Neuronal stem cell (in vitro differentiated cells): ENCODE data around the gene VANGL1.

Experiments
- DNase-seq: peaks from one replicate; pipeline ENCODE4 v3.0.0-alpha.2; 2013; ENCODE audit warnings: low spot score
- H2AFZ ChIP-seq: one replicate; pipeline ENCODE4 v1.6.1; 2013; ENCODE audit warnings: mild to moderate bottlenecking, low read length, inconsistent platforms
- H2AK5ac ChIP-seq: 2 replicates; pipeline ENCODE4 v1.6.1; 2013; ENCODE audit warnings: low read depth, mild to moderate bottlenecking, inconsistent platforms, low read length, moderate library complexity, mixed read lengths
- H2BK120ac ChIP-seq: 2 replicates; pipeline ENCODE4 v1.6.1; 2013; ENCODE audit warnings: low read depth, mild to moderate bottlenecking, inconsistent platforms, low read length, moderate library complexity, mixed read lengths
- H2BK12ac ChIP-seq: one replicate; pipeline ENCODE4 v1.6.1; 2013; ENCODE audit warnings: low read length, inconsistent platforms
- H2BK15ac ChIP-seq: 2 replicates; pipeline ENCODE4 v1.6.1; 2013; ENCODE audit warnings: mild to moderate bottlenecking, low read length, inconsistent platforms, mixed read lengths
- H2BK5ac ChIP-seq: one replicate; pipeline ENCODE4 v1.6.1; 2013; ENCODE audit warnings: inconsistent platforms, mild to moderate bottlenecking, low read length, moderate library complexity
- H3K14ac ChIP-seq: one replicate; pipeline ENCODE4 v1.6.1; 2013; ENCODE audit warnings: low read length, inconsistent platforms
- H3K18ac ChIP-seq: 2 replicates; pipeline ENCODE4 v1.6.1; 2013; ENCODE audit warnings: low read length, inconsistent platforms
- H3K23ac ChIP-seq: 2 replicates; pipeline ENCODE4 v1.6.1; 2013; ENCODE audit warnings: low read depth, mild to moderate bottlenecking, mixed read lengths, low read length, inconsistent platforms; ENCODE audit not compliant: poor library complexity
- H3K27ac ChIP-seq: replicated peaks from 3 replicates; pipeline ENCODE4 v1.5.1; 2013; ENCODE audit warnings: low read length, inconsistent platforms
- H3K27me3 ChIP-seq, 3 experiments: 2 replicates each; pipeline ENCODE4 v1.6.1; 2013; ENCODE audit warnings: low read length in 3 of 3, mild to moderate bottlenecking in 2 of 3, inconsistent platforms in 1 of 3, low read depth in 1 of 3, mixed read lengths in 1 of 3, moderate library complexity in 1 of 3; ENCODE audit not compliant: control insufficient read depth in 3 of 3, insufficient read depth in 3 of 3
- H3K36me3 ChIP-seq, 2 donors: replicated peaks in 1 of 2; 2 replicates each; pipeline ENCODE4 v1.6.1; 2013; ENCODE audit warnings: low read length in 2 of 2; ENCODE audit not compliant: control insufficient read depth in 2 of 2, insufficient read depth in 2 of 2
- H3K4ac ChIP-seq: 2 replicates; pipeline ENCODE4 v1.6.1; 2013; ENCODE audit warnings: inconsistent platforms, mild to moderate bottlenecking, low read length, moderate library complexity
- H3K4me1 ChIP-seq, 2 donors: 1 replicate in 1 of 2; 2 replicates in 1 of 2; pipeline ENCODE4 v1.6.1; 2013; ENCODE audit warnings: low read length in 2 of 2, low read depth in 1 of 2; ENCODE audit not compliant: control insufficient read depth in 2 of 2, insufficient read depth in 1 of 2
- H3K4me2 ChIP-seq: one replicate; pipeline ENCODE4 v1.6.1; 2013; ENCODE audit warnings: mild to moderate bottlenecking, low read length, inconsistent platforms; ENCODE audit not compliant: insufficient read depth, poor library complexity, severe bottlenecking
- H3K4me3 ChIP-seq, 2 donors: 2 replicates each; pipeline ENCODE4 v1.5.1; 2013; ENCODE audit warnings: low read length in 2 of 2, mild to moderate bottlenecking in 2 of 2, inconsistent platforms in 1 of 2, moderate library complexity in 1 of 2
- H3K79me1 ChIP-seq: one replicate; pipeline ENCODE4 v1.6.1; 2013; ENCODE audit warnings: low read depth, mild to moderate bottlenecking, inconsistent platforms, low read length, moderate library complexity
- H3K9ac ChIP-seq: one replicate; pipeline ENCODE4 v1.6.1; 2013; ENCODE audit warnings: mild to moderate bottlenecking, low read depth, low read length, inconsistent platforms; ENCODE audit not compliant: poor library complexity
- H3K9me3 ChIP-seq, 2 donors: replicated peaks in 1 of 2; 2 replicates each; pipeline versions ENCODE3 to v1.6.1; 2013; ENCODE audit warnings: low read length in 2 of 2, mild to moderate bottlenecking in 2 of 2, inconsistent platforms in 1 of 2, low read depth in 1 of 2, mixed read lengths in 1 of 2, moderate library complexity in 1 of 2; ENCODE audit not compliant: control insufficient read depth in 2 of 2, insufficient read depth in 1 of 2
- H4K8ac ChIP-seq: one replicate; pipeline ENCODE4 v1.6.1; 2013; ENCODE audit warnings: low read depth, mild to moderate bottlenecking, inconsistent platforms, low read length, moderate library complexity
- H4K91ac ChIP-seq: one replicate; pipeline ENCODE4 v1.6.1; 2013; ENCODE audit warnings: low read length, low read depth, mild to moderate bottlenecking, inconsistent platforms; ENCODE audit not compliant: poor library complexity
- WGBS, 2 donors: extraction: QIAGEN DNeasy Blood & Tissue Kit; methylation state at CpG; one replicate each; pipeline ENCODE4 v1.1.7; 2013; ENCODE audit warnings: missing lambda C conversion rate in 2 of 2, mixed read lengths in 1 of 2; ENCODE audit not compliant: insufficient read length in 2 of 2, insufficient replicate concordance in 1 of 2; ENCODE audit errors: extremely low coverage in 2 of 2; 5-methylcytosine and 5-hydroxymethylcytosine counted together

Gene VANGL1

DNA sequence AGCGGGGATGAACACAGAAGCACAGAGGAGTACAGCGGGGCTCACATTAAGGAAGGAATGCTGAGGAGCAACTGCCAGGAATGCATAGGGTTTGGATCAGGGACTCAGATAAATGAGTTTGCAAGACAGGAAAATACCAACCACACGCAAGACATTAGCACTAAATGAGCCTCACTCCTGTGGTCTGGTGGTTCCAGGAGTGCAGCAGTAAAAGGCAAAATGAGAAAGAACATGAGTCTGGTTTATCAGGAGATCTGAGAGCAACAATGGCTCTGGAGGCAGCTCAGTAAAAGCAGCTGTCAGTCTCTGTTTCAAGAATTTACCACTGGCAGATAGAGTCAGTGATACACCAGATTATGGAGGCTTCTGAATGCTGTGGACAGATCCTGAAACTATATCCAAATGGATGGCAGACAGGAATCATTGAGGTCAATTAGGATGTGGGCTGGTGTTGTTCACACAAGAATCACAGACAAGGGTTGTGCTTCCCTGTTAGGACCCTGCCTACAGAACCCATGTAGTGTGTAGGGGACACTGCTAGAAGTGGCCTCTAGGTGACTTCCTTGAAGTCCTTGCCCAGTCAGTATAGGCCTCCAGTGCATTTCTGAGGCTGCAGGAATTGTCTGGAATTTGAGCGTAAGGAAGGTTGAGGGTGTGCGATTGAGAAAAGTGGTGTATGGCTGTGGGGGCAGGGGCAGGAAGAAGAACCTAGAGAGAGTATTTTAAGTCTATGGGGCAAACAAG, 76.4 kb downstream of the VANGL1 start:
- H3K9me3 ChIP-seq = no peaks in the 10 kb centered on the region
- peaks cover 0 to 13% (median 0%) of the 10 kb centered on the region in 3 experiments for H3K27me3 ChIP-seq
- no peaks in the 10 kb centered on the region for H3K79me1 ChIP-seq
- no peak overlapping the region for H4K8ac ChIP-seq
- no peak overlapping the region for H2BK15ac ChIP-seq
- H2AK5ac ChIP-seq = no peak overlapping the region
- H3K4me1 ChIP-seq = no peaks in the 10 kb centered on the region
- H3K27ac ChIP-seq = no peak overlapping the region
- H3K4me3 ChIP-seq = no peak overlapping the region
- no peak overlapping the region for H2BK5ac ChIP-seq
- H3K36me3 ChIP-seq = no peaks in the 10 kb centered on the region
- no peak overlapping the region for H3K18ac ChIP-seq
- H3K14ac ChIP-seq = no peak overlapping the region
- H3K23ac ChIP-seq = no peak overlapping the region
- H2AFZ ChIP-seq = no peak overlapping the region
- no peak overlapping the region for H4K91ac ChIP-seq
- no peak overlapping the region for H3K4ac ChIP-seq
- 100% methylated on average over 2 of the region's 5 CpGs; no CpG with 5 or more reads in 1 of the 2 donors for WGBS, 2 donors
- no peak for DNase-seq
- H2BK120ac ChIP-seq = no peak overlapping the region
- H3K4me2 ChIP-seq = no peak overlapping the region
- no peak overlapping the region for H3K9ac ChIP-seq
- no peak overlapping the region for H2BK12ac ChIP-seq

DNA sequence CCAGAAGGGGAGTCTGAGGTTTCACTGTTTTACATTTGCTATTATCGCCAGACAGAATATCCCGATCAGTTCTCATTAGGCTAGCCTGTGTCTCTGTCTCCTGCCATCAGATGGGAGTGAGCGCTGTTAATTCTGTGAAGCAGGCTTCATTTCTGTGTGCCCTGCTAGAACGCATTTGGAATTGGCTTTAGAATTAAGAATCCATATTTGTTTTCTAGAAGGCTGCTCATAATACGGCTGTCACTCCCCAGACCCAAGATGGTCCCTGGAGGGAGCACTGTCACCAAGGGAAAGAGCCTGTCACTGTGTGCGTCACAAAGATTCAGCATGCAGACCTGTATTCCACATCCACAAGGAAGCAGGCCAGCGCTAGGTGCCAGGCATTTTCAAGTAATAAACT, 77.5 kb downstream of the VANGL1 start:
- Histone ChIP-seq H3K79me1 (no peaks in the 10 kb centered on the region), H3K27me3 (peaks cover 0 to 12% (median 0%) of the 10 kb centered on the region in 3 experiments), H3K9ac (no peak overlapping the region), H2BK12ac (no peak overlapping the region), H4K8ac (no peak overlapping the region), H3K4me3 (no peak overlapping the region), H2BK120ac (no peak overlapping the region), H2AK5ac (no peak overlapping the region), H3K4ac (no peak overlapping the region), H3K4me1 (no peaks in the 10 kb centered on the region), H3K18ac (no peak overlapping the region), H3K9me3 (no peaks in the 10 kb centered on the region), H3K36me3 (no peaks in the 10 kb centered on the region), H2AFZ (no peak overlapping the region), H3K27ac (no peak overlapping the region), H2BK15ac (no peak overlapping the region), H3K23ac (no peak overlapping the region), H2BK5ac (no peak overlapping the region), H3K4me2 (no peak overlapping the region), H3K14ac (no peak overlapping the region), H4K91ac (no peak overlapping the region)
- WGBS, 2 donors = no CpG with 5 or more reads among the region's 7 CpGs
- no peak for DNase-seq

DNA sequence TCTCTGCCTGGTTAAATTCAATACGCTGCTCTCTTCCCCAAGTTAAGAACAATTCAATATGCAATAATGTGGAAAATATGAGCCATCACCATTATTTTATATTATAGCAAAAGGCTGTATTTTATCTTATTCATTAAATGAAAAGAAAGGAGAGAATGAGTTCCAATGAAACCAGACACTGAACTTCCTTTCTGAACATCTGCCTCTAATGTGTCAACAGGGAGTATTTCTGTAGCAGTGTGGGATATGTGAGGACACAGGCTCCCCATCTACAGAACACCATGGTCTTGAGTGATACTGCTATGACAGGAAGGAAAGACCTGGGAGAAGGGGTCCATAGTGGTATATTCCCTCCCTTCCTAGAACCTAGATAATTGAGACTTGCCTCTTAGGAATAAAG, 80.5 kb downstream of the VANGL1 start:
- Histone ChIP-seq H3K9me3 (no peaks in the 10 kb centered on the region), H3K14ac (no peak overlapping the region), H2AFZ (no peak overlapping the region), H4K8ac (no peak overlapping the region), H3K36me3 (no peaks in the 10 kb centered on the region), H3K4me1 (peaks cover 2 to 6% of the 10 kb centered on the region in 2 donors), H3K27me3 (peaks cover 0 to 12% (median 0%) of the 10 kb centered on the region in 3 experiments), H3K4ac (no peak overlapping the region), H2BK5ac (no peak overlapping the region), H3K18ac (no peak overlapping the region), H3K9ac (no peak overlapping the region), H4K91ac (no peak overlapping the region), H3K4me2 (no peak overlapping the region), H3K23ac (no peak overlapping the region), H3K4me3 (no peak overlapping the region), H2BK15ac (no peak overlapping the region), H3K79me1 (no peaks in the 10 kb centered on the region), H2BK12ac (no peak overlapping the region), H2AK5ac (no peak overlapping the region), H3K27ac (no peak overlapping the region), H2BK120ac (no peak overlapping the region)
- DNase-seq = no peak
- WGBS, 2 donors = no CpG with 5 or more reads among the region's 1 CpG

DNA sequence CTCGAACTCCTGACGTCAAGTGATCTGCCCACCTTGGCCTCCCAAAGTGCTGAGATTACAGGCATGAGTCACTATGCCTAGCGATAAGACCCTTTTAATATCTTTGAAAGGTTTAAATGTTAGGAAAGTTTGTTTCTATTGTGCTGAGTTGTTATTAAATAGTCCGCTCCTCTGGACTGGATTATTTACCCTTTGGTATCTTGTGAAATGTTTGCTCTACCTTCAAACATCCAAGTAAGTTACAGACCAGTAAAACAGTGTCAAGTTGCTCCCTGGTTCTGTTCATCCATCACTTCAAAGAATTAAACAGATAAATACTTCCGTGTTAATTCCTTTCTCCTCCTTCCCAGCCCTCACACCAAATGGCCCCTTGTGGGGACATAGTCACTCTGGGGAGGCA, 82.0 kb downstream of the VANGL1 start:
- Histone ChIP-seq H3K4me1 (peaks cover 7 to 11% of the 10 kb centered on the region in 2 donors), H3K27me3 (peaks cover 0 to 5% (median 0%) of the 10 kb centered on the region in 3 experiments), H3K4ac (no peak overlapping the region), H4K8ac (no peak overlapping the region), H2AFZ (no peak overlapping the region), H3K36me3 (no peaks in the 10 kb centered on the region), H3K9ac (no peak overlapping the region), H3K18ac (no peak overlapping the region), H4K91ac (no peak overlapping the region), H2BK120ac (no peak overlapping the region), H2BK12ac (no peak overlapping the region), H3K4me3 (no peak overlapping the region), H2AK5ac (no peak overlapping the region), H2BK15ac (no peak overlapping the region), H3K79me1 (no peaks in the 10 kb centered on the region), H3K23ac (no peak overlapping the region), H3K4me2 (no peak overlapping the region), H3K14ac (no peak overlapping the region), H3K27ac (no peak overlapping the region), H2BK5ac (no peak overlapping the region), H3K9me3 (no peaks in the 10 kb centered on the region)
- WGBS, 2 donors = no CpG with 5 or more reads among the region's 5 CpGs
- DNase-seq = no peak
